Measurements from ENCODE around the gene ERBB4. TPM values are rescaled to one million over a fixed set of nuclear protein-coding genes. Genes with fewer than 3 reads are reported as not detected.

ERBB4 gene
- total RNA-seq, 4 donors from 2014 or later: 1.6 to 5.7 (median 3.5) TPM

DNA sequence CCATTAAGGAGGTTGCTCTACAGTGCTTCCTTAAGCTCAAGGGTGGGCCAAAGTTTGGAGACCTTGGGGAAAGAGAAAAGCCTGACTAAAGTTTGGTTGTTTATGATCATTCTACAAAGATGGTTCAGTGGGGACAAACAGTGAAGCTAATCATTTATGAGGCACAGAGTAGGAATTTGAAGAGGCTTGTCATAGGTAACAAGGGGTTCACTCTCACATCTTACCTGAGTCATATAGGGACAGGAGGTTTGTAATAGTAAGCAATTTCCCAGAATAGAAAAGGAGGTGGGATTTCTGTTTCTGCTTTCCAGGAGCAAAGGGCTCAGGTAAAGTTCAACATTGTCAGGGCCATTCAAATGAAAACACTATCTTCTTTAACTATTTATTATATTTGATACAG lies 1194.3 kb downstream of the ERBB4 start:
- Histone ChIP-seq H3K27me3 (no peaks in the 10 kb centered on the region), H3K9me3 (no peaks in the 10 kb centered on the region), H3K4me1 (no peaks in the 10 kb centered on the region), H3K4me3 (no peak overlapping the region), H3K27ac (no peak overlapping the region), H3K36me3 (no peaks in the 10 kb centered on the region)
- TF ChIP-seq, protein P1, sequence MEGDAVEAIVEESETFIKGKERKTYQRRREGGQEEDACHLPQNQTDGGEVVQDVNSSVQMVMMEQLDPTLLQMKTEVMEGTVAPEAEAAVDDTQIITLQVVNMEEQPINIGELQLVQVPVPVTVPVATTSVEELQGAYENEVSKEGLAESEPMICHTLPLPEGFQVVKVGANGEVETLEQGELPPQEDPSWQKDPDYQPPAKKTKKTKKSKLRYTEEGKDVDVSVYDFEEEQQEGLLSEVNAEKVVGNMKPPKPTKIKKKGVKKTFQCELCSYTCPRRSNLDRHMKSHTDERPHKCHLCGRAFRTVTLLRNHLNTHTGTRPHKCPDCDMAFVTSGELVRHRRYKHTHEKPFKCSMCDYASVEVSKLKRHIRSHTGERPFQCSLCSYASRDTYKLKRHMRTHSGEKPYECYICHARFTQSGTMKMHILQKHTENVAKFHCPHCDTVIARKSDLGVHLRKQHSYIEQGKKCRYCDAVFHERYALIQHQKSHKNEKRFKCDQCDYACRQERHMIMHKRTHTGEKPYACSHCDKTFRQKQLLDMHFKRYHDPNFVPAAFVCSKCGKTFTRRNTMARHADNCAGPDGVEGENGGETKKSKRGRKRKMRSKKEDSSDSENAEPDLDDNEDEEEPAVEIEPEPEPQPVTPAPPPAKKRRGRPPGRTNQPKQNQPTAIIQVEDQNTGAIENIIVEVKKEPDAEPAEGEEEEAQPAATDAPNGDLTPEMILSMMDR (IDR thresholded peaks at IDR 0.05 in 4 of 5, conservative IDR thresholded peaks at IDR 0.05 in 1 of 5): no peak
- TF ChIP-seq POLR2A (IDR thresholded peaks at IDR 0.05): no peak
- in situ Hi-C loops (cut with MboI; ENCODE audit: low sequenced_read_pairs in 4 of 4) (no loop called here), intact Hi-C loops (cut with DNase I; ENCODE audit: low total_unique reads) (no loop called here)
- ATAC-seq: no peak
- DNase-seq: no peak

DNA sequence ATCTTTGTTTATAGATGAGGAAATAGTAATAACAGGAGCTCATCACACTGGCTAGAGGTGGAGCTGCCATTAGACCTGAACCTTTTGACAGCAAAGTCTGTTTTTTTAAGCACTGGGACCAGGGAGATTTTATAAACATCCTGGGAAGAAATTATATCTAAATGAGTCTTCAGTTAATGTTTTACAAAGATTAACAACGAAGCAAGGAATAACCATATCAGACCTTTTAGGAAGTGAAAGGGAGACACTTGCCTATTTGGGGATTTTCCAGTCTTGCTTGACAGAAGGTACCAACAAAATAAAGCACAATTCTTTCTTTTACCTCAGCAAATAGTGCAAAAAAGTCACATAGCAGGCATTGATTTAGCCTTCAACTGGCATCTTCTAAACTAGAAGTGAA lies 1205.2 kb downstream of the ERBB4 start:
- Histone ChIP-seq H3K4me1 (no peaks in the 10 kb centered on the region), H3K27ac (no peak overlapping the region), H3K9me3 (no peaks in the 10 kb centered on the region), H3K36me3 (no peaks in the 10 kb centered on the region), H3K4me3 (no peak overlapping the region), H3K27me3 (no peaks in the 10 kb centered on the region)
- in situ Hi-C loops (cut with MboI; ENCODE audit: low sequenced_read_pairs in 4 of 4) (no loop called here), intact Hi-C loops (cut with DNase I; ENCODE audit: low total_unique reads) (no loop called here)
- DNase-seq: no peak
- TF ChIP-seq POLR2A (IDR thresholded peaks at IDR 0.05): no peak
- TF ChIP-seq, protein P1 (IDR thresholded peaks at IDR 0.05 in 4 of 5, conservative IDR thresholded peaks at IDR 0.05 in 1 of 5): no peak
- no peak for ATAC-seq

DNA sequence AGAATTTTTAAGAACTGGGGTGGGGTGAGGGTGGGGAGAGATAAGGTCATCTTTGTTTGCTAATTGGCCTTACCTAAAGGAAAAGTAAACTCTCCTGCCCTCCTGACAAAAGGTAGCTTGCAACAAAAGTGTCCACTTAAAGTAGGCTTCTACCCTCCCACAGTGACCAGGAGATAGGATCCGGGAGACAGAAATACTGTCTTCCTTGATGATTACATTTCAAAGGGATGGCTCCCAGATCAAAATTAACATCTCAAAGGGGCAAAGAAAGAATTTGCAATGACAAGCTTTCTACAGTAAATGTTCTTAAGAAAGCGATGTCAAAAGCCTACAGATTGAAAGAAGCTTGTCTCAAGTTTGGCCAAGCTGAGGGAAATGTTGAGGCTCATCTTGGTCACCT lies 1206.9 kb downstream of the ERBB4 start:
- Histone ChIP-seq H3K4me1 (no peaks in the 10 kb centered on the region), H3K4me3 (no peak overlapping the region), H3K36me3 (no peaks in the 10 kb centered on the region), H3K27ac (no peak overlapping the region), H3K27me3 (no peaks in the 10 kb centered on the region), H3K9me3 (no peaks in the 10 kb centered on the region)
- in situ Hi-C loops (cut with MboI; ENCODE audit: low sequenced_read_pairs in 4 of 4): no loop called here
- DNase-seq: no peak
- ATAC-seq: no peak
- intact Hi-C loops (cut with DNase I; ENCODE audit: low total_unique reads): no loop called here
- TF ChIP-seq POLR2A (IDR thresholded peaks at IDR 0.05): no peak
- TF ChIP-seq, protein P1 (IDR thresholded peaks at IDR 0.05 in 4 of 5, conservative IDR thresholded peaks at IDR 0.05 in 1 of 5): no peak

DNA sequence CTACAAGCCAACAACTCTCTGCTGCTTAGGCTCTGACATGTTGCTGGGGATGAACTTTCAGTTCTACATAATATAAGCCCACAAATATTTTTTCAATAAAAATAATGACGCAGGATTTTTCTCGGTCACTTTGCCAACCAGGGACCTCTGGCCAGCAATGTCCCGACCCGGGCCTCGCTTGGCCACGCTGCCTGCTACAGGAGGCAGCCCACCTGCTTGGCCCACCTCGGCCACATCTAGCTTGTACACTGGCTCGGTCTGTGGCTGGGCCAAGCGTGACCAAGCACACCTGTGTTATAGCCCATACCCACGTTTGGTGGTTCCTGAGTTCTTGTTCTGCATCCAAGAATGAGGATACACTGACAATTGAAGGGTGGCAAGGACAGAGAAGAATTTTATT lies 1208.7 kb downstream of the ERBB4 start:
- in situ Hi-C loops (cut with MboI; ENCODE audit: low sequenced_read_pairs in 4 of 4) (no loop called here), intact Hi-C loops (cut with DNase I; ENCODE audit: low total_unique reads) (no loop called here)
- no peaks in the 10 kb centered on the region for H3K4me1 ChIP-seq
- H3K27ac ChIP-seq: no peak overlapping the region
- H3K9me3 ChIP-seq: no peaks in the 10 kb centered on the region
- ATAC-seq (no peak), DNase-seq (no peak)
- H3K27me3 ChIP-seq: no peaks in the 10 kb centered on the region
- H3K36me3 ChIP-seq: no peaks in the 10 kb centered on the region
- TF ChIP-seq POLR2A (IDR thresholded peaks at IDR 0.05): no peak
- TF ChIP-seq, protein P1 (IDR thresholded peaks at IDR 0.05 in 4 of 5, conservative IDR thresholded peaks at IDR 0.05 in 1 of 5): no peak
- no peak overlapping the region for H3K4me3 ChIP-seq

DNA sequence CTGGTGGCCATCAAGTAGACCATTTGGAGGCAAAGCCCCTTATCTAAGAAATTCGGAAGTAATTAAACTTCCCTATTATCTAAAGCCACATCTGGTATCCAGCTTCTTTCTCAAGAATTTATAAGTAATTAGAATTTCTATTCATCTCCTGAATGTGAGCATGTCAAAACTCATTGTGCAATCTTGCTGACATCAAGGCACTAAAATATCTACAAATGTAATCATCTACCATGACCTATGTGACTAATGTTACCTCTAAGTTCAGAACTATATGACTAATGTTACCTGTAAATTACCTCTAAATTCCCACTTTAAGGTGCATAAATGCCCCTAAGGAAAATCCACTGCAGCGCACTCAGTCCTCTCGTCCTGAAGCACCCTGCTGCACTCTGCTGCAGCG lies 1209.2 kb downstream of the ERBB4 start:
- no peaks in the 10 kb centered on the region for H3K27me3 ChIP-seq
- in situ Hi-C loops (cut with MboI; ENCODE audit: low sequenced_read_pairs in 4 of 4) (no loop called here), intact Hi-C loops (cut with DNase I; ENCODE audit: low total_unique reads) (no loop called here)
- ATAC-seq (no peak), DNase-seq (no peak)
- no peak for TF ChIP-seq POLR2A (IDR thresholded peaks at IDR 0.05)
- TF ChIP-seq, protein P1 (IDR thresholded peaks at IDR 0.05 in 4 of 5, conservative IDR thresholded peaks at IDR 0.05 in 1 of 5): no peak
- no peaks in the 10 kb centered on the region for H3K9me3 ChIP-seq
- no peak overlapping the region for H3K4me3 ChIP-seq
- H3K27ac ChIP-seq: no peak overlapping the region
- no peaks in the 10 kb centered on the region for H3K4me1 ChIP-seq
- no peaks in the 10 kb centered on the region for H3K36me3 ChIP-seq

All from gastrocnemius medialis (tissue), 4 donors.